ENCODE data around the gene TULP3.

The TULP3 gene

GRCh38 chr12:2976581-2976996, 85.9 kb downstream of the TULP3 start:
- H3K4me3 ChIP-seq (ENCODE audit: low read depth in 1 of 2, low read length in 2 of 2), result no peak overlapping the region
- no peaks in the 10 kb centered on the region for H3K4me1 ChIP-seq (ENCODE audit: control insufficient read depth in 1 of 2, insufficient read depth in 2 of 2, low read length in 2 of 2)
- no peaks in the 10 kb centered on the region for H3K36me3 ChIP-seq (ENCODE audit: control insufficient read depth in 1 of 2, insufficient read depth in 2 of 2, low read length in 2 of 2)
- no peak overlapping the region for H3K27ac ChIP-seq (ENCODE audit: low read length)
- no peaks in the 10 kb centered on the region for H3K27me3 ChIP-seq (ENCODE audit: low read depth, low read length)
- H3K9me3 ChIP-seq (ENCODE audit: control insufficient read depth in 1 of 2, low read length in 2 of 2), result no peaks in the 10 kb centered on the region

- no peaks in the 10 kb centered on the region for H3K27me3 ChIP-seq (ENCODE audit: low read depth, low read length)
- no peak overlapping the region for H3K4me3 ChIP-seq (ENCODE audit: low read depth in 1 of 2, low read length in 2 of 2)
- H3K27ac ChIP-seq (ENCODE audit: low read length), result no peak overlapping the region
- no peaks in the 10 kb centered on the region for H3K36me3 ChIP-seq (ENCODE audit: control insufficient read depth in 1 of 2, insufficient read depth in 2 of 2, low read length in 2 of 2)
- H3K9me3 ChIP-seq (ENCODE audit: control insufficient read depth in 1 of 2, low read length in 2 of 2), result no peaks in the 10 kb centered on the region
- no peaks in the 10 kb centered on the region for H3K4me1 ChIP-seq (ENCODE audit: control insufficient read depth in 1 of 2, insufficient read depth in 2 of 2, low read length in 2 of 2)
Observed at GRCh38 chr12:2977776-2978175, 87.1 kb downstream of the TULP3 start.

- Histone ChIP-seq H3K36me3 (ENCODE audit: control insufficient read depth in 1 of 2, insufficient read depth in 2 of 2, low read length in 2 of 2) (no peaks in the 10 kb centered on the region), H3K4me1 (ENCODE audit: control insufficient read depth in 1 of 2, insufficient read depth in 2 of 2, low read length in 2 of 2) (no peaks in the 10 kb centered on the region), H3K4me3 (ENCODE audit: low read depth in 1 of 2, low read length in 2 of 2) (no peak overlapping the region), H3K27ac (ENCODE audit: low read length) (no peak overlapping the region), H3K9me3 (ENCODE audit: control insufficient read depth in 1 of 2, low read length in 2 of 2) (no peaks in the 10 kb centered on the region), H3K27me3 (ENCODE audit: low read depth, low read length) (no peaks in the 10 kb centered on the region)
Observed at GRCh38 chr12:2979806-2980205, 89.1 kb downstream of the TULP3 start.

GRCh38 chr12:2980630-2981029, 89.9 kb downstream of the TULP3 start:
- Histone ChIP-seq H3K9me3 (ENCODE audit: control insufficient read depth in 1 of 2, low read length in 2 of 2) (no peaks in the 10 kb centered on the region), H3K36me3 (ENCODE audit: control insufficient read depth in 1 of 2, insufficient read depth in 2 of 2, low read length in 2 of 2) (no peaks in the 10 kb centered on the region), H3K27me3 (ENCODE audit: low read depth, low read length) (no peaks in the 10 kb centered on the region), H3K4me3 (ENCODE audit: low read depth in 1 of 2, low read length in 2 of 2) (no peak overlapping the region), H3K27ac (ENCODE audit: low read length) (no peak overlapping the region), H3K4me1 (ENCODE audit: control insufficient read depth in 1 of 2, insufficient read depth in 2 of 2, low read length in 2 of 2) (no peaks in the 10 kb centered on the region)

GRCh38 chr12:2982361-2982760, 91.7 kb downstream of the TULP3 start:
- Histone ChIP-seq H3K9me3 (ENCODE audit: control insufficient read depth in 1 of 2, low read length in 2 of 2) (no peaks in the 10 kb centered on the region), H3K27ac (ENCODE audit: low read length) (no peak overlapping the region), H3K36me3 (ENCODE audit: control insufficient read depth in 1 of 2, insufficient read depth in 2 of 2, low read length in 2 of 2) (no peaks in the 10 kb centered on the region), H3K27me3 (ENCODE audit: low read depth, low read length) (no peaks in the 10 kb centered on the region), H3K4me1 (ENCODE audit: control insufficient read depth in 1 of 2, insufficient read depth in 2 of 2, low read length in 2 of 2) (no peaks in the 10 kb centered on the region), H3K4me3 (ENCODE audit: low read depth in 1 of 2, low read length in 2 of 2) (no peak overlapping the region)

- no peak overlapping the region for H3K4me3 ChIP-seq (ENCODE audit: low read depth in 1 of 2, low read length in 2 of 2)
- H3K4me1 ChIP-seq (ENCODE audit: control insufficient read depth in 1 of 2, insufficient read depth in 2 of 2, low read length in 2 of 2), result no peaks in the 10 kb centered on the region
- H3K27me3 ChIP-seq (ENCODE audit: low read depth, low read length), result no peaks in the 10 kb centered on the region
- H3K36me3 ChIP-seq (ENCODE audit: control insufficient read depth in 1 of 2, insufficient read depth in 2 of 2, low read length in 2 of 2), result no peaks in the 10 kb centered on the region
- no peak overlapping the region for H3K27ac ChIP-seq (ENCODE audit: low read length)
- H3K9me3 ChIP-seq (ENCODE audit: control insufficient read depth in 1 of 2, low read length in 2 of 2), result no peaks in the 10 kb centered on the region
Observed at GRCh38 chr12:2984249-2984648, 93.6 kb downstream of the TULP3 start.

GRCh38 chr12:2984698-2985097, 94.0 kb downstream of the TULP3 start:
- Histone ChIP-seq H3K36me3 (ENCODE audit: control insufficient read depth in 1 of 2, insufficient read depth in 2 of 2, low read length in 2 of 2) (no peaks in the 10 kb centered on the region), H3K4me1 (ENCODE audit: control insufficient read depth in 1 of 2, insufficient read depth in 2 of 2, low read length in 2 of 2) (no peaks in the 10 kb centered on the region), H3K27me3 (ENCODE audit: low read depth, low read length) (no peaks in the 10 kb centered on the region), H3K9me3 (ENCODE audit: control insufficient read depth in 1 of 2, low read length in 2 of 2) (no peaks in the 10 kb centered on the region), H3K4me3 (ENCODE audit: low read depth in 1 of 2, low read length in 2 of 2) (no peak overlapping the region), H3K27ac (ENCODE audit: low read length) (no peak overlapping the region)

- Histone ChIP-seq H3K27me3 (ENCODE audit: low read depth, low read length) (no peaks in the 10 kb centered on the region), H3K4me3 (ENCODE audit: low read depth in 1 of 2, low read length in 2 of 2) (no peak overlapping the region)
Observed at GRCh38 chr12:2986876-2987275, 96.2 kb downstream of the TULP3 start.

GRCh38 chr12:2988494-2988893, 97.8 kb downstream of the TULP3 start:
- no peaks in the 10 kb centered on the region for H3K27me3 ChIP-seq (ENCODE audit: low read depth, low read length)
- no peak overlapping the region for H3K27ac ChIP-seq (ENCODE audit: low read length)
- H3K4me1 ChIP-seq (ENCODE audit: control insufficient read depth in 1 of 2, insufficient read depth in 2 of 2, low read length in 2 of 2), result no peaks in the 10 kb centered on the region
- no peaks in the 10 kb centered on the region for H3K36me3 ChIP-seq (ENCODE audit: control insufficient read depth in 1 of 2, insufficient read depth in 2 of 2, low read length in 2 of 2)
- H3K9me3 ChIP-seq (ENCODE audit: control insufficient read depth in 1 of 2, low read length in 2 of 2), result no peaks in the 10 kb centered on the region
- H3K4me3 ChIP-seq (ENCODE audit: low read depth in 1 of 2, low read length in 2 of 2), result no peak overlapping the region

More at GRCh38 chr12:2986876-2987275, 96.2 kb downstream of the TULP3 start:
- Histone ChIP-seq H3K27ac (ENCODE audit: low read length) (no peak overlapping the region), H3K36me3 (ENCODE audit: control insufficient read depth in 1 of 2, insufficient read depth in 2 of 2, low read length in 2 of 2) (no peaks in the 10 kb centered on the region), H3K9me3 (ENCODE audit: control insufficient read depth in 1 of 2, low read length in 2 of 2) (no peaks in the 10 kb centered on the region), H3K4me1 (ENCODE audit: control insufficient read depth in 1 of 2, insufficient read depth in 2 of 2, low read length in 2 of 2) (no peaks in the 10 kb centered on the region)
